HG03196 (cell line): Measurements from ENCODE around the gene HNRNPK.
"Not testable (repeated sequence)": the region's sequence is repeated elsewhere in the genome, so short reads cannot be mapped to it uniquely, and the experiment has no call there.

ENCODE experiments used
- ATAC-seq: cut with Tn5 transposase; IDR thresholded peaks from one replicate; pipeline ENCODE4 v1.9.1; 2021; ENCODE audit not compliant: unreplicated experiment

The HNRNPK gene

GRCh38 chr9:83977196-83977595 lies 2.8 kb downstream of the HNRNPK start:
- ATAC-seq = no peak

- ATAC-seq = no peak
Observed at GRCh38 chr9:83976372-83976771, 3.6 kb downstream of the HNRNPK start.

GRCh38 chr9:83975300-83975699 lies 4.7 kb downstream of the HNRNPK start:
- ATAC-seq = no peak

- ATAC-seq = no peak
Observed at GRCh38 chr9:83972286-83972685, 7.7 kb downstream of the HNRNPK start.

GRCh38 chr9:83971485-83971884 lies 8.5 kb downstream of the HNRNPK start:
- ATAC-seq = no peak

GRCh38 chr9:83969602-83970001 lies 10.4 kb downstream of the HNRNPK start:
- no peak for ATAC-seq

GRCh38 chr9:83967073-83967472 lies 12.9 kb downstream of the HNRNPK start:
- ATAC-seq = no peak

- no peak for ATAC-seq
Observed at GRCh38 chr9:83966209-83966582, 13.8 kb downstream of the HNRNPK start.

- ATAC-seq = no peak
Observed at GRCh38 chr9:83965350-83966208, 14.4 kb downstream of the HNRNPK start.

- ATAC-seq = no peak
Observed at GRCh38 chr9:83964973-83965349, 15.1 kb downstream of the HNRNPK start.

- no peak for ATAC-seq
Observed at GRCh38 chr9:83962165-83962564, 17.9 kb downstream of the HNRNPK start.

- no peak for ATAC-seq
Observed at GRCh38 chr9:83960991-83961390, 19.0 kb downstream of the HNRNPK start.

GRCh38 chr9:83959061-83959460 lies 21.0 kb downstream of the HNRNPK start:
- no peak for ATAC-seq

GRCh38 chr9:83957248-83957513 lies 22.8 kb downstream of the HNRNPK start:
- ATAC-seq = no peak

- ATAC-seq = peak; percentile 82
Observed at GRCh38 chr9:83956436-83957247, 23.4 kb downstream of the HNRNPK start.

- peak; percentile 46 for ATAC-seq
Observed at GRCh38 chr9:83956086-83956435, 24.0 kb downstream of the HNRNPK start.

- ATAC-seq = not testable (repeated sequence)
Observed at GRCh38 chr9:83948096-83948495, 31.9 kb downstream of the HNRNPK start.

GRCh38 chr9:83940590-83941303 lies 39.3 kb downstream of the HNRNPK start:
- no peak for ATAC-seq

- no peak for ATAC-seq
Observed at GRCh38 chr9:83937861-83938455, 42.1 kb downstream of the HNRNPK start.

GRCh38 chr9:83936523-83936922 lies 43.5 kb downstream of the HNRNPK start:
- ATAC-seq = no peak

GRCh38 chr9:83935276-83935935 lies 44.6 kb downstream of the HNRNPK start:
- no peak for ATAC-seq
